GM12872 (cell line): ENCODE results near the gene TMEM150B.

Experiments
- TF ChIP-seq, protein P1 (sequence below): IDR thresholded peaks from 3 replicates; pipeline ENCODE4 v1.5.1; 2011; ENCODE audit warnings: low read depth, mild to moderate bottlenecking, low read length, moderate library complexity; ENCODE audit not compliant: insufficient read depth

Gene TMEM150B

DNA sequence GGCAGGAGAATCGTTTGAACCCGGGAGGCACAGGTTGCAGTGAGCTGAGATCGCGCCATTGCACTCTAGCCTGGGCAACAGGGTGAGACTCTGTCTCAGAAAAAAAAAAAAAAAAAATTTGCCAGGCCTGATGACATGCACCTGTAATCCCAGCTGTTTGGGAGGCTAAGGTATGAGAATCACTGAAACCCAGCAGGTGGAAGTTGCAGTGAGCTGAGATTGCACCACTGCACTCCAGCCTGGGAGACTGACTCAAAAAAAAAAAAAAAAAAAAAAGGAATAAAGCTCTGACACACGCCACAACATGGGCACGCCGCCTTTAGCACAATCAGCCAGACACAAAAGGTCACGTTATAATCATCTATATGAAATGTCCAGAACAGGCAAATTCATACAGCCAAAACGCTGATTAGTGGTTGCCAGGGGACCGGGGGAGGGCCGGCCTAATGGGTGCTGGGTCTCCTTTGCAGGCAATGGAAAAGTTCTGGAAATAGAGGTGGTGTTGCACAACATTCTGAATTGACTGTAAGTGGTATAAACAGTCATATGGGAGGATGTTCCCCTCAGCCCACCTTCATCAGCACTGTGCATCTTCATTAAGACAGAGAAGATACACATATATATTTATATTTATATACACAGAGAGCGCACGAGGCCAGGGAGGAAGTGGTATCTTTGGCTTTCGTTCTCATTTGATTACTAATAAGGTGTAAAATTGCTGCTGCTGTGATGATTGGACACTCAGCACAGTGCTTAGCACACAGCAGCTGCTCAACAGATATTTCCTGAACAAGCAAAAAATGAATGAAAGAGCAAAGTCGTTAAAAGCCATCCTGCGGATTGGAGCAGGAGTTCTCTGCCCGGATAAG, 49.1 kb downstream of the TMEM150B start:
- TF ChIP-seq, protein P1, sequence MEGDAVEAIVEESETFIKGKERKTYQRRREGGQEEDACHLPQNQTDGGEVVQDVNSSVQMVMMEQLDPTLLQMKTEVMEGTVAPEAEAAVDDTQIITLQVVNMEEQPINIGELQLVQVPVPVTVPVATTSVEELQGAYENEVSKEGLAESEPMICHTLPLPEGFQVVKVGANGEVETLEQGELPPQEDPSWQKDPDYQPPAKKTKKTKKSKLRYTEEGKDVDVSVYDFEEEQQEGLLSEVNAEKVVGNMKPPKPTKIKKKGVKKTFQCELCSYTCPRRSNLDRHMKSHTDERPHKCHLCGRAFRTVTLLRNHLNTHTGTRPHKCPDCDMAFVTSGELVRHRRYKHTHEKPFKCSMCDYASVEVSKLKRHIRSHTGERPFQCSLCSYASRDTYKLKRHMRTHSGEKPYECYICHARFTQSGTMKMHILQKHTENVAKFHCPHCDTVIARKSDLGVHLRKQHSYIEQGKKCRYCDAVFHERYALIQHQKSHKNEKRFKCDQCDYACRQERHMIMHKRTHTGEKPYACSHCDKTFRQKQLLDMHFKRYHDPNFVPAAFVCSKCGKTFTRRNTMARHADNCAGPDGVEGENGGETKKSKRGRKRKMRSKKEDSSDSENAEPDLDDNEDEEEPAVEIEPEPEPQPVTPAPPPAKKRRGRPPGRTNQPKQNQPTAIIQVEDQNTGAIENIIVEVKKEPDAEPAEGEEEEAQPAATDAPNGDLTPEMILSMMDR: no peak

DNA sequence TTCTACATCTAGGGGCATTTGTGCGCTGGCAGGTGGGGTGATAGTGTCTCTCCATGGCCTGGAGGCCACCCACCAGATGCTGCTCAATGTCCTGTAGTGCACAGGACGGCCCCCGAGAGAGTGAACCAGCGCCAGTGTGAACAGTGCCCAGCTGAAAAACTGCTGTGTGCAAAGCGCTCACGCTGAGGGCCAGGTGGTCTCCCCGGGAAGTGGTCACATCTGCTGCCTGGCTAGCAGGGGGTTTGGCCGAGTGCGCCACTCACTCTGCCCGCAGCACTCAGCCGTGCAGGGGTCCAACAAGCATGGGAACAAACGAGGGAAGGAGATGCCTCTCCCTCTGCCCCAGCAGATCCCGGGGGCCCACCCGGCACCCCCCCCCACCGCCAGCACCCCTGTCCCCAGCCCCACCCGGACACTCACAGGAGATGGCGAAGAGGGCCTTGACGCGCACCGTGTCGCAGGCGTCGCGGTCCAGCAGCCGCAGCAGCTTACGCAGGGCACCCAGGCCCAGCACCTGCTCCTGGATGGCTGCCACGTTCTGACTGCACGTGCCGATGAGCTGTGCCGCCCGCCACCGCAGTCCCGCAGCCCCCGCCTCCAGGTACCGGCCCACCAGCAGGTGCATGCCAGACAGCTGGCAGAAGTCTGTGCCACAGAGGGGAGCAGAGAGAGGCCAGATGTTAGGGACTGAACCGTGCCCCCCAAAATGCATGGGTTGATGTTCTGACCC, 51.0 kb downstream of the TMEM150B start:
- TF ChIP-seq, protein P1: no peak

DNA sequence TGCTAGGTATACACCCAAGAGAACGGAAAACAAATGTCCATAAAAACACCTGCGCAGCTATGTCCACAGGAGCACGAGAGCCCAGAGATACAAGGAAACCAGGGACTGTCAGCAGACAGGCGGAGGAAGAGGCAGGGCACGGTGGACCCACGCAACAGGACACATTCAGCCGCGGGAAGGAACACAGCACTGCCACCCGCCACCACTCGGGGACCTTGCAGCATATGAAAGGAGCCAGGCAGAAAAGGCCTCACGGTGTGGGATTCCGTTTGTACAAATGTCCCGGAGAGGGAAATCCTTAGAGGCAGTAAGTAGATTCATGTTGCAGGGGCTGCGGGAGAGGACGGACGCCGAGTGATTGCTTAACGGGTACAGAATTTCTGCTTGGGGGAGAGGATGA, 53.0 kb downstream of the TMEM150B start:
- TF ChIP-seq, protein P1: no peak

DNA sequence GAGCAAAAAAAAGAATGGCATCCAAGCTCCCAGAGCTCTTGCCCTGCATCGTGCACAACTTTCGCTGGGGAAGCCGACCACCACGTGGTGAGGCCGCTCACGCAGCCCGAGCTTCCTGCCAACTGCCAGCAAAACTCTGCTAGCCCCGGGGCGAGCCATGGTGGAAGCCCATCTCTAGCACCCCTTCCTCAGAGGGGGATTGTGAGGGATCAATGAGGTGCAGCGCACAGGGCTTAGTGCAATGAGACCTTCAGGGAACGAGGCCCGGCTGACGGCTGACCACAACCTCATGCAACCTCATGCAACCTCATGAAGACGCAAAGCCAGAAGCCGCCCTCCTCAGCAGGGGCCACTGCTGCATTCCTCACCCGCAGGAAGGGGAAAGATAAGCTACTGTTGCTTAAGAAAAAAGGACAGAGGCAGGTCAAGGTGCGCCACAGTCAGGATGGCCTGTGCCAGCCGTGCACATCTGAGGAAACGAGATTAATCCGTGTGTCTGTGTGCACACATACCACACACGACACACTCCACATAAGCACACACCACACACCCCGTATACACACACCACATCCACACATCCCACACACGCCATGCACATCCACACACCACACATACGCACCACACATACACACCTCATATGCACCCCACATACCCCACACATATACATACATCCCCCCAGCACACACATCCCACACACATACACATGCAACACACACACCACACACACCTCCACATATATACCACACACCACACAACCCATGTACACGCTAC, 54.8 kb downstream of the TMEM150B start:
- TF ChIP-seq, protein P1: no peak

DNA sequence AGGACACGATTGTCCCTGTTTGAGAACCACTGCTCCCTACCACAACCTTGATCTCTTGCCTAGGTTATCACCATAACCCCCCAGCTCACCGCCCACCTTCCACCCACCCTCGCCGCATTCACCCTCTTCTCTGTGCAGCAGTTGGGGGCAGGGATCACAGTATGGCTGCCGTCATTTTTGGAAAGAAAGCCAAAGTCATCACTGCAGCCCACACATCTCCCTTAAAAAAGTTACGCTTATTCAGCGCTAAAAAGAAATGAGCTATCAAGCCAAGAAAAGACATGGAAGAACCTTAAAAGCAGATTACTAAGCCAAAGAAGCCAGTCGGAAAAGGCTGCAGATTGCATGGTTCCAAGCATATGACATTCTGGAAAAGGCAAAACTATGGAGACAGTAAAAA, 55.8 kb downstream of the TMEM150B start:
- TF ChIP-seq, protein P1: no peak

DNA sequence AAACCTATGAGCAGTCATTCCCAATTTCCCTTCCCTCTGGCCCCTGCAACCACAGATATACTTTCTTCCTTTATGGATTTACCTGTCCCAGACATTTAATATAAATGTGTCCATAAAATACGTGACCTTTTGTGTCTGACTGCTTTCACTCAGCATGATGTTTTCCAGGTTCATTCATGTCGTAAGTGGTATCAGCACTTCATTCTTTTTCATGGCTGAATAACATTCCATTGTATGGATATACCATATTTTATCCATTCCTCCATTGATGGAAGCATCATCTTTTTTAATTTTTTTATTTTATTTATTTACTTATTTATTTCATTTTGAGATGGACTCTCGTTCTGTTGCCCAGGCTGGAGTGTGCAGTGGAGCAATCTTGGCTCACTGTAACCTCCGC, 58.3 kb downstream of the TMEM150B start:
- TF ChIP-seq, protein P1: no peak

DNA sequence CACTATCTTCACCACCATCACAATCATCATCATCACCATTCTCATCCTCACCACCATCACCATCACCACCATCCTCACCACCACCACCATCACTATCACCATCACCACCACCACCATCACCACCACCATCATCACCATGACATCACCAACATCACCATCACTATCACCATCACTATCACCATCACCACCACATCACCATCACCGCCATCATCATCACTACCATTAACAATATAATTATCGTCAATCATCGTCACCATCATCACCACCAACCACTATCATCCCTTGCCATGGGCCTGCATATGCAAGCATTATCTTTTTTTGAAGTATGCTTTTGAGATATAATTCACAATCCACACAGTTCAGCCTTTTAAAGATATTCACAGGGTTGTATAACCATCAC, 58.7 kb downstream of the TMEM150B start:
- TF ChIP-seq, protein P1: no peak
